IMR-90 (cell line): ENCODE data around the gene HOXD8.

Source experiments
- BHLHE40 ChIP-seq: fragments of 150-350 bp; IDR thresholded peaks from 2 replicates; pipeline ENCODE4 v1.6.1; 2016; ENCODE audit warnings: mild to moderate bottlenecking, low read depth, low read length
- CTCF ChIP-seq: conservative IDR thresholded peaks from 2 replicates; pipeline ENCODE4 v1.5.1; 2012; ENCODE audit warnings: mild to moderate bottlenecking, low read depth, low read length, improper control_type of control experiment
- MAZ ChIP-seq: IDR thresholded peaks from 2 replicates; pipeline ENCODE4 v1.6.1; 2012; ENCODE audit warnings: low read depth, mild to moderate bottlenecking, low read length, improper control_type of control experiment, moderate library complexity, borderline replicate concordance
- MXI1 ChIP-seq: IDR thresholded peaks from 2 replicates; pipeline ENCODE4 v1.6.1; 2012; ENCODE audit warnings: low read depth, mild to moderate bottlenecking, low read length, moderate library complexity, borderline replicate concordance
- POLR2A ChIP-seq: IDR thresholded peaks from 2 replicates; pipeline ENCODE4 v1.6.1; 2012; ENCODE audit warnings: mild to moderate bottlenecking, low read depth, low read length
- RCOR1 ChIP-seq: IDR thresholded peaks from 2 replicates; pipeline ENCODE4 v1.6.1; 2012; ENCODE audit warnings: mild to moderate bottlenecking, low read length, improper control_type of control experiment; ENCODE audit not compliant: insufficient replicate concordance
- RFX5 ChIP-seq: IDR thresholded peaks from 2 replicates; pipeline ENCODE4 v1.8.0; 2012; ENCODE audit warnings: low read depth, mild to moderate bottlenecking, low read length, moderate library complexity
- SMC3 ChIP-seq: fragments of 150-350 bp; IDR thresholded peaks from 2 replicates; pipeline ENCODE4 v1.6.1; 2016; ENCODE audit warnings: low read depth, mild to moderate bottlenecking, antibody characterized with exemption, low read length, moderate library complexity

- TF ChIP-seq CTCF (no peak), POLR2A (no peak), MXI1 (no peak), RCOR1 (no peak), MAZ (no peak), SMC3 (no peak), RFX5 (no peak), BHLHE40 (no peak)
Observed at GRCh38 chr2:176161825-176162626, 32.5 kb downstream of the HOXD8 start.
